SKM-1 treated with dmso at 0.1 percent for 144 hours (cell line): ENCODE results near the gene CACNA2D3.

Experiments used
- DNase-seq: peaks from one replicate; lab custom pipeline; 2025; ENCODE audit not compliant: unreplicated experiment; lab: John Stamatoyannopoulos, UW

CACNA2D3 gene

GRCh38 chr3:54827776-54828175 is 705.4 kb downstream of the CACNA2D3 start:
- no peak for DNase-seq

- peak; percentile 32 for DNase-seq
Measured at GRCh38 chr3:54830658-54831057, 708.3 kb downstream of the CACNA2D3 start.

GRCh38 chr3:54831112-54831511 is 708.8 kb downstream of the CACNA2D3 start:
- DNase-seq = no peak

- DNase-seq = no peak
Measured at GRCh38 chr3:54832876-54833275, 710.5 kb downstream of the CACNA2D3 start.

GRCh38 chr3:54835701-54836100 is 713.3 kb downstream of the CACNA2D3 start:
- no peak for DNase-seq

- no peak for DNase-seq
Measured at GRCh38 chr3:54836871-54837270, 714.5 kb downstream of the CACNA2D3 start.

- peak; percentile 8 for DNase-seq
Measured at GRCh38 chr3:54837964-54838363, 715.6 kb downstream of the CACNA2D3 start.

- no peak for DNase-seq
Measured at GRCh38 chr3:54841471-54841870, 719.1 kb downstream of the CACNA2D3 start.

GRCh38 chr3:54843352-54843751 is 721.0 kb downstream of the CACNA2D3 start:
- DNase-seq = no peak

GRCh38 chr3:54844211-54844610 is 721.9 kb downstream of the CACNA2D3 start:
- no peak for DNase-seq

- DNase-seq = no peak
Measured at GRCh38 chr3:54845011-54845410, 722.7 kb downstream of the CACNA2D3 start.

- DNase-seq = no peak
Measured at GRCh38 chr3:54845551-54845950, 723.2 kb downstream of the CACNA2D3 start.

- DNase-seq = no peak
Measured at GRCh38 chr3:54846119-54846518, 723.8 kb downstream of the CACNA2D3 start.

GRCh38 chr3:54847361-54847760 is 725.0 kb downstream of the CACNA2D3 start:
- no peak for DNase-seq

GRCh38 chr3:54849360-54849759 is 727.0 kb downstream of the CACNA2D3 start:
- DNase-seq = no peak

GRCh38 chr3:54850484-54851018 is 728.2 kb downstream of the CACNA2D3 start:
- no peak for DNase-seq

GRCh38 chr3:54853573-54854404 is 731.4 kb downstream of the CACNA2D3 start:
- DNase-seq = peak; percentile 71

- no peak for DNase-seq
Measured at GRCh38 chr3:54856271-54856670, 733.9 kb downstream of the CACNA2D3 start.

GRCh38 chr3:54857343-54857742 is 735.0 kb downstream of the CACNA2D3 start:
- no peak for DNase-seq

- no peak for DNase-seq
Measured at GRCh38 chr3:54858093-54858785, 735.9 kb downstream of the CACNA2D3 start.

- DNase-seq = no peak
Measured at GRCh38 chr3:54859184-54859583, 736.8 kb downstream of the CACNA2D3 start.
